ENCODE measurements around the gene COL13A1.

The COL13A1 gene

DNA sequence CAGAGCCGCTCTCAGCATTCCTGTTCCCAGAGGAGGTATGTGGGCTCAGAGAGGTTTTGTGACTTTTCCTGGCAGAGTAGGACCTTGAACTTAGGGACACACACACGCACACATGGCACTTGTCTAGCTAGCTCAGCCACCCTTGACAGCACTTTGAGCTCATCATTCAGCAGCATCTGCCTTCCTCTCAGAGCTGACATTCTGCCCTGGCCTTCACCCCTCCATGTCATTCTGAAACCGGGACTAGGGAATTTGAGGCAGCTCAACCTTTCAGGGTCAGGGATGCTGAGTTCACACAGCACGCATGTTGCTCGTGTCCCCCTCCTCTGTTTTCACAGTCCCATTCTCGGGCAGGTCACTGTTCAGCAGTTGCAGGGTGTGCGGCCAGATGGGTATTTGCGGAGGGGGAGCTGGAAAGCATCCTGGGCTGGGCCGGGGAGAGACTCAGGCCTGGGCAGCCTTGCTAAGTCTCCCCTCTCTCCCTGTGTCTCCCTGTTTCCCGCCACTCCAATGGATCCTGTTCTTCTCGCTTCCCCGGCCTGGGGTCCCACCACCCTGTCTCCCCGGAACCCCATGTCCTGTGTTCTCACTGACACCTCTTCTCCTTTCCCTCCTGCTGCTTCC is 78.0 kb downstream of the COL13A1 start:
- no peak overlapping the region for H3K4me3 ChIP-seq (ENCODE audit: low read length in 2 of 2)
- peaks cover 8 to 10% of the 10 kb centered on the region in 2 donors for H3K4me1 ChIP-seq (ENCODE audit: control insufficient read depth in 2 of 2, insufficient read depth in 2 of 2, low read length in 2 of 2)
- H3K27me3 ChIP-seq (ENCODE audit: control insufficient read depth in 2 of 2, insufficient read depth in 2 of 2, low read length in 2 of 2): no peaks in the 10 kb centered on the region
- no peak overlapping the region for H3K27ac ChIP-seq (ENCODE audit: low read depth in 2 of 2, low read length in 2 of 2)
- no peak overlapping the region for H3K9ac ChIP-seq (ENCODE audit: low read depth in 1 of 2, low read length in 2 of 2)
- H3K36me3 ChIP-seq (ENCODE audit: control insufficient read depth in 2 of 2, insufficient read depth in 2 of 2, low read length in 2 of 2): no peaks in the 10 kb centered on the region
- H3K9me3 ChIP-seq (ENCODE audit: control insufficient read depth in 2 of 2, low read length in 2 of 2): no peaks in the 10 kb centered on the region

DNA sequence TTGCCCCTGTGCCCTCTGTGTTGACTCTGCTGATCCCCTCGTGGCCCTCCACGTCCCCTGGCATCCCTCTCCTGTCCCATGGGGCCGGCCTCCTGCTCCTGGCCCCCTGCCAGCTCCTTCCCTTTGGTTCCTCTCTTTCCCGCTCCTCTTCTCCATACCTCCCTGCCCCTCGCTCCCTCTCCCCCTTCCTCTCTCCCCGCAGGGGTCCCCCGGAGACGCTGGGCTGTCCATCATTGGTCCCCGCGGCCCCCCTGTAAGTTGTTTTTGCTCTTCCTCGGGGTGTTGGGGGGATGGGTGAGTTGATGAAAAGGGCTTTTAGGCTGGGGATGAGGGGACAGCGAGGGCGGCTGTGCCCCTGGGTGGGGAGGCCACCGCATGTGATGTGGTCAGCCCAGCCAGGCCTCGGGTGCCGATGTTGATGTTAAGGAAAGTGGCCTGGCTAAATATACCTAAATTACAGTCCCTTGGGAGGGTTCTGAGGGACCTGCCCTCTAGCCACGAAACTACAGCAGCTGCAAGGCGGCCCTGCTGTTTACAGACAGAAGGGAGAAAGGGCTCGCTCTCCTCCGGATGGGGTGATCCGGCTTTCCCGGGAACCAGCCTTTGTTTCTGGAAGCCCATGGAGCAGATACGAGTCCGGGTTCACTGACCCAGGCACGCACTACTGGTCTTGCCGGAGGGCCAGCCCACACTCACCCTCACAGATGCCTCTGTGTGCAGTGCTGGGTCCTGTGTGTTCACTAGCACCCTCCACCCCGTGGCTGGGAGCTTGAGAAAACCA is 78.8 kb downstream of the COL13A1 start:
- H3K9me3 ChIP-seq (ENCODE audit: control insufficient read depth in 2 of 2, low read length in 2 of 2): no peaks in the 10 kb centered on the region
- no peaks in the 10 kb centered on the region for H3K27me3 ChIP-seq (ENCODE audit: control insufficient read depth in 2 of 2, insufficient read depth in 2 of 2, low read length in 2 of 2)
- no peak overlapping the region for H3K4me3 ChIP-seq (ENCODE audit: low read length in 2 of 2)
- peaks cover 8 to 10% of the 10 kb centered on the region in 2 donors for H3K4me1 ChIP-seq (ENCODE audit: control insufficient read depth in 2 of 2, insufficient read depth in 2 of 2, low read length in 2 of 2)
- H3K9ac ChIP-seq (ENCODE audit: low read depth in 1 of 2, low read length in 2 of 2): no peak overlapping the region
- no peaks in the 10 kb centered on the region for H3K36me3 ChIP-seq (ENCODE audit: control insufficient read depth in 2 of 2, insufficient read depth in 2 of 2, low read length in 2 of 2)
- no peak overlapping the region for H3K27ac ChIP-seq (ENCODE audit: low read depth in 2 of 2, low read length in 2 of 2)

GRCh38 chr10:69881202-69881601 is 79.5 kb downstream of the COL13A1 start:
- H3K36me3 ChIP-seq (ENCODE audit: control insufficient read depth in 2 of 2, insufficient read depth in 2 of 2, low read length in 2 of 2): no peaks in the 10 kb centered on the region
- no peaks in the 10 kb centered on the region for H3K27me3 ChIP-seq (ENCODE audit: control insufficient read depth in 2 of 2, insufficient read depth in 2 of 2, low read length in 2 of 2)
- no peaks in the 10 kb centered on the region for H3K9me3 ChIP-seq (ENCODE audit: control insufficient read depth in 2 of 2, low read length in 2 of 2)
- H3K27ac ChIP-seq (ENCODE audit: low read depth in 2 of 2, low read length in 2 of 2): no peak overlapping the region
- no peak overlapping the region for H3K9ac ChIP-seq (ENCODE audit: low read depth in 1 of 2, low read length in 2 of 2)
- H3K4me1 ChIP-seq (ENCODE audit: control insufficient read depth in 2 of 2, insufficient read depth in 2 of 2, low read length in 2 of 2): peaks cover 8 to 10% of the 10 kb centered on the region in 2 donors
- H3K4me3 ChIP-seq (ENCODE audit: low read length in 2 of 2): no peak overlapping the region

DNA sequence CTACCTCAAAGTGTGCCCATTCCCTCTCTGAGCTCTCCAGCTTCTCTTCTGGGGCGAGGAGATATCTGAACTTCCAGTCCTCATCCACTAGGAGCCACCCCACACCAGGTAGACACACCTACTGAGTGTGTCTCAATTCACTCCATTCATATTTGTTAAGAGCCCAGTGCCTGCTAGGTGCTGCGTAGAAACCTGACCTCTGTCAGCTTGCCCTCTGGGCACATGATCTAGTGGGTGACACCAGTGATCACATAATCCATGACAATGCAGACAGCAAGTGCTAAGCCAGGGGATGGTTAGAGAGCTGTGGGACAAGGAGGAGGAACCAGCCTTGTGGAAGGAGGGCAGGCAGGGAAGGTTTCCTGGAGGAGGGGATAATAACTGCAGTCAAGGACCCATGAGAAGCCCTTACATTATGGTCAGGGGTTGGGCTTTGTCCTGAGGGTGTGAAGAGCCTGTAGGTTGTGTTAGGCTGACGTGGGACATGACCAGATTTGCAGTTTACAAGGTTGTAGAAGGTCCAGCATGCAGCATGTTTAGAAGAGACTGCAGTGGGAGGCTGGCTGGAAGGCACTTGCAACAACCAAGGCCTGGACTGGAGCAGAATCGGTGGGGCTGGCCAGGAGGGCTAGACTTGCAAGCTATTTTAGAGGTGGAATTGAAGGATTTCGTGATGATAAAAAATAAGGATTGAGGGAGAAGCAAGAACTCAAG is 81.8 kb downstream of the COL13A1 start:
- H3K27ac ChIP-seq (ENCODE audit: low read depth in 2 of 2, low read length in 2 of 2): no peak overlapping the region

DNA sequence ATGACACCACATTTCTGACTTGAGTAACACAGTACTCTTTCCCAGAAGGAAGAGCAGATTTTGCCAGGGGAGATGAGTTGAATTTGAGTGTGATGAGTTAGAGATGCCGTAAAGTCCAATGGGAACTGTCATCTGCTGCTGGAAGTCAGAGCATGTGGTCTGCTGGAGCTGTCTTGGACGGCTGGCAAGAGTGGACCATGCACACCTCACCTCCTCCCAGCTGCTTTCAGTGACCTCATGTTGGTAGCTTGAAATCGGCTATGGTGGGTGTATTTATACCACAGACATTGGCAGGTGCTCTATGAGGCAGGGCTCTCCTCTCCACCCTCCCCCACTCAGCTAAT is 82.3 kb downstream of the COL13A1 start:
- H3K4me3 ChIP-seq (ENCODE audit: low read length in 2 of 2): no peak overlapping the region
- H3K9me3 ChIP-seq (ENCODE audit: control insufficient read depth in 2 of 2, low read length in 2 of 2): no peaks in the 10 kb centered on the region
- no peaks in the 10 kb centered on the region for H3K27me3 ChIP-seq (ENCODE audit: control insufficient read depth in 2 of 2, insufficient read depth in 2 of 2, low read length in 2 of 2)
- no peaks in the 10 kb centered on the region for H3K36me3 ChIP-seq (ENCODE audit: control insufficient read depth in 2 of 2, insufficient read depth in 2 of 2, low read length in 2 of 2)
- H3K4me1 ChIP-seq (ENCODE audit: control insufficient read depth in 2 of 2, insufficient read depth in 2 of 2, low read length in 2 of 2): peaks cover 15 to 17% of the 10 kb centered on the region in 2 donors
- H3K9ac ChIP-seq (ENCODE audit: low read depth in 1 of 2, low read length in 2 of 2): no peak overlapping the region
- no peak overlapping the region for H3K27ac ChIP-seq (ENCODE audit: low read depth in 2 of 2, low read length in 2 of 2)

More for the DNA sequence above, 81.8 kb downstream of the COL13A1 start:
- H3K9me3 ChIP-seq (ENCODE audit: control insufficient read depth in 2 of 2, low read length in 2 of 2): no peaks in the 10 kb centered on the region
- peaks cover 9 to 11% of the 10 kb centered on the region in 2 donors for H3K4me1 ChIP-seq (ENCODE audit: control insufficient read depth in 2 of 2, insufficient read depth in 2 of 2, low read length in 2 of 2)
- no peak overlapping the region for H3K4me3 ChIP-seq (ENCODE audit: low read length in 2 of 2)
- no peaks in the 10 kb centered on the region for H3K36me3 ChIP-seq (ENCODE audit: control insufficient read depth in 2 of 2, insufficient read depth in 2 of 2, low read length in 2 of 2)
- no peak overlapping the region for H3K9ac ChIP-seq (ENCODE audit: low read depth in 1 of 2, low read length in 2 of 2)
- no peaks in the 10 kb centered on the region for H3K27me3 ChIP-seq (ENCODE audit: control insufficient read depth in 2 of 2, insufficient read depth in 2 of 2, low read length in 2 of 2)

DNA sequence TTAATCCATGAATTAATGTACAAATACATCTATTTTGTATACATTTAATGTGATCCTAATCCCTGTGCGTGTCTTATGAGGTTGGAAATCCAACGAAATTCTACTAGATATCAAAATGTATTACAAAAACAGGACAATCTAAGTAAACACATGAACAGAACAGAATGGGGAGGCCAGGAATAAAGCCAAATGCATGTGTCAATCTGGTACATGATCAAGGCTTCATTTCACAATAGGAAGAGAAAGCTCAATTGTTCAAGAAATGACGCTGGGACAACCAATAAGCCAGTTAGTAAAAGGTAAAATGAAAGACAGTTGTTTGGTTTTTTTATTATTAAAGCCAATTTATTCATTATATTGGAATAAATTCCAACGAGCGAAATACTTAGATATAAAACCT is 83.0 kb downstream of the COL13A1 start:
- H3K27ac ChIP-seq (ENCODE audit: low read depth in 2 of 2, low read length in 2 of 2): no peak overlapping the region
- peaks cover 22 to 23% of the 10 kb centered on the region in 2 donors for H3K4me1 ChIP-seq (ENCODE audit: control insufficient read depth in 2 of 2, insufficient read depth in 2 of 2, low read length in 2 of 2)
- H3K36me3 ChIP-seq (ENCODE audit: control insufficient read depth in 2 of 2, insufficient read depth in 2 of 2, low read length in 2 of 2): no peaks in the 10 kb centered on the region
- H3K9me3 ChIP-seq (ENCODE audit: control insufficient read depth in 2 of 2, low read length in 2 of 2): no peaks in the 10 kb centered on the region
- H3K9ac ChIP-seq (ENCODE audit: low read depth in 1 of 2, low read length in 2 of 2): no peak overlapping the region
- no peak overlapping the region for H3K4me3 ChIP-seq (ENCODE audit: low read length in 2 of 2)
- no peaks in the 10 kb centered on the region for H3K27me3 ChIP-seq (ENCODE audit: control insufficient read depth in 2 of 2, insufficient read depth in 2 of 2, low read length in 2 of 2)

GRCh38 chr10:69885379-69886013 is 83.8 kb downstream of the COL13A1 start:
- Histone ChIP-seq H3K27ac (ENCODE audit: low read depth in 2 of 2, low read length in 2 of 2) (peak overlapping the region in 1 of 2 donors; percentile 38), H3K9me3 (ENCODE audit: control insufficient read depth in 2 of 2, low read length in 2 of 2) (no peaks in the 10 kb centered on the region), H3K36me3 (ENCODE audit: control insufficient read depth in 2 of 2, insufficient read depth in 2 of 2, low read length in 2 of 2) (no peaks in the 10 kb centered on the region), H3K9ac (ENCODE audit: low read depth in 1 of 2, low read length in 2 of 2) (no peak overlapping the region), H3K27me3 (ENCODE audit: control insufficient read depth in 2 of 2, insufficient read depth in 2 of 2, low read length in 2 of 2) (no peaks in the 10 kb centered on the region), H3K4me3 (ENCODE audit: low read length in 2 of 2) (no peak overlapping the region), H3K4me1 (ENCODE audit: control insufficient read depth in 2 of 2, insufficient read depth in 2 of 2, low read length in 2 of 2) (peaks cover 30 to 31% of the 10 kb centered on the region in 2 donors)

GRCh38 chr10:69888882-69889584 is 87.3 kb downstream of the COL13A1 start:
- Histone ChIP-seq H3K4me1 (ENCODE audit: control insufficient read depth in 2 of 2, insufficient read depth in 2 of 2, low read length in 2 of 2) (peaks cover 51 to 55% of the 10 kb centered on the region in 2 donors), H3K27me3 (ENCODE audit: control insufficient read depth in 2 of 2, insufficient read depth in 2 of 2, low read length in 2 of 2) (no peaks in the 10 kb centered on the region), H3K36me3 (ENCODE audit: control insufficient read depth in 2 of 2, insufficient read depth in 2 of 2, low read length in 2 of 2) (no peaks in the 10 kb centered on the region), H3K27ac (ENCODE audit: low read depth in 2 of 2, low read length in 2 of 2) (peak overlapping the region; percentile 67 to 72), H3K4me3 (ENCODE audit: low read length in 2 of 2) (no peak overlapping the region), H3K9me3 (ENCODE audit: control insufficient read depth in 2 of 2, low read length in 2 of 2) (no peaks in the 10 kb centered on the region), H3K9ac (ENCODE audit: low read depth in 1 of 2, low read length in 2 of 2) (no peak overlapping the region)

GRCh38 chr10:69890065-69890847 is 88.5 kb downstream of the COL13A1 start:
- peaks cover 51 to 58% of the 10 kb centered on the region in 2 donors for H3K4me1 ChIP-seq (ENCODE audit: control insufficient read depth in 2 of 2, insufficient read depth in 2 of 2, low read length in 2 of 2)
- H3K27me3 ChIP-seq (ENCODE audit: control insufficient read depth in 2 of 2, insufficient read depth in 2 of 2, low read length in 2 of 2): no peaks in the 10 kb centered on the region
- peak overlapping the region; percentile 67 to 72 for H3K27ac ChIP-seq (ENCODE audit: low read depth in 2 of 2, low read length in 2 of 2)

More at GRCh38 chr10:69890065-69890847, 88.5 kb downstream of the COL13A1 start:
- Histone ChIP-seq H3K9ac (ENCODE audit: low read depth in 1 of 2, low read length in 2 of 2) (no peak overlapping the region), H3K4me3 (ENCODE audit: low read length in 2 of 2) (peak overlapping the region in 1 of 2 donors; percentile 38), H3K36me3 (ENCODE audit: control insufficient read depth in 2 of 2, insufficient read depth in 2 of 2, low read length in 2 of 2) (no peaks in the 10 kb centered on the region), H3K9me3 (ENCODE audit: control insufficient read depth in 2 of 2, low read length in 2 of 2) (no peaks in the 10 kb centered on the region)
